GM15510 (cell line): ENCODE results near the gene GPI.

Source experiments
- POLR2A ChIP-seq: IDR thresholded peaks from 3 replicates; pipeline ENCODE4 v1.6.1; 2011; ENCODE audit warnings: borderline replicate concordance; ENCODE audit not compliant: insufficient read length; ENCODE audit errors: extremely low read depth

The GPI gene

DNA sequence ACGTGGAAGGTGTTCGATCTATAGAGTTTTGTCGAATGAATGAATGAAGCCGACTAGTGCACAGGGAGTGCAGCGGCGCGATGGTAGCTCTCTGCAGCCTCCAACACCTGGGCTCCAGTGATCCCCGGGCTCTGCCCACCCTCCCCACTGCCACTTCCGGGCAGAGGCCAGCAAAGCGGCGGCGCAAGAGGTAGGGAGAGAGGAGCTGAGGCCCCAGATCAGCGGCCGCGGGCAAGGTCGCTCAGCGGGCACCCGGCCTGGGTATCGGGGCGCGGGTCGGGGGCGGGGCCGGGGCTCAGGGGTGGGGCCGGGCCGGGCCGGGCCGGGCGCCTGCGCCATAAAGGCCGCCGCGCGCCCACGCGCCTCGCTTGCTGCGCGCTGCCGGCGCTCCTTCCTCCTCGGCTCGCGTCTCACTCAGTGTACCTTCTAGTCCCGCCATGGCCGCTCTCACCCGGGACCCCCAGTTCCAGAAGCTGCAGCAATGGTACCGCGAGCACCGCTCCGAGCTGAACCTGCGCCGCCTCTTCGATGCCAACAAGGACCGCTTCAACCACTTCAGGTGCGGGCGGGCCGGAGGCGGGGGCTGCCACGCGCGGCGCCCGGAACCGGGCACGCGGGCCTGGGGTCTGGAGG, at the start of gene GPI:
Gene GPI (plus strand): TSS at position 367 of the 633 bp plus-strand sequence. CDS start 71 bp downstream, at position 438.
- TF ChIP-seq POLR2A, result peak; percentile 89

- no peak for TF ChIP-seq POLR2A
Measured at GRCh38 chr19:34316247-34316646, 48.7 kb upstream of the GPI start.

DNA sequence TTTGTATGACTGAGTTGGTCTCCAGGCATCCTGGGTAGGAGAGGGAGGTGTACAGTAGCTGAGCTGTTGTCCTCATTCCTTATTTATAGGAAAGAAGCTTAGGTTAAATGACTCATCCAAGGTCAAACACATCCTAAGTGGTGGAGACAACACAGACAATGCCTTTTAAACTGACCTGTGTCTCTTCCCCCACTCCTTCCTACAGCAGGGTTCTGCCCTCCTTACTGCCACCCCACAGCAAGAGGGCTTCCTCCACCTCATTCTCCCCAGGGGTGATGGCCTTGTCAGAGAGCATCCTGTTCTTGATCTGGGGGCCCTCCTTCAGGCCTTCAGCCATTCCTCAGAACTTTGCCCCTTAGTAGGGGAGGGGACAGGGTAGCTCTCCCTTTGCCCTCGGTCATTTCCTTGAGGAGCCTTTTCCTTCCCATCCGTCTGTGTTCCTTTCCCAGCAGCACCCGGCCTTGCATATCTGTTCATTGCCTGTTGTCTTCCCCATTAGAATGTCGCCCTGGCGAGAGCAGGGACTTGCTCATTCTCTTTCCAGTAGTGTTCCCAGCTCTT, 48.2 kb upstream of the GPI start:
- no peak for TF ChIP-seq POLR2A

DNA sequence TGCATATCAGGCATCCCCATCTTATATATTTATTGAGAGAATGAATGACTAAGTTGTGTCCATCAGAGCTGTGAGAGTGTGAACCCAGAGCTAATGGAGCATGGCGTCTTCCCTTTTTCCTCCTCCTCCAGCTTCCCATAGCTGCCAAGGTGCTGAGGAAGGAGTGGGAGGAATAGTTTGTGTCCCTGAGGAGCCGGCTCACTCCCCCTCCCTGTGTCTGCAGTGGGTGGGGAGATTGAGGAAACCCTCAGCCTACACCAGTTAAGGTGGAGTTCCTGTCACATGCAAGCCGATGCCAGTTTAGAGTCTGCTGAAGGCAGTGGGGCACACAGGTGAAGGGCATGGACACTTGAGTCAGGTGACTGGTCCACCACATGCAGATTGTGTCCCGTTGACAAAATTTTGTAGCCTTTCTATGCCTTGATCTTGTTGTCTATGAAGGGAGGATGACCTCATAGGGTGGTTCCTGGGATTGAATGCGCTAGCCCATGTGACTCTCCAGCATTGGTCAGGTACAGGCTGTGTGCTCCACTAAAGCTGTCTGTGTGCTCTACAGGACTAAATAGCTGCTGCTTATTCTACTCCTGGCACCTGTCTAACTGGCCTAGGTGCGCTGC, 47.6 kb upstream of the GPI start:
- no peak for TF ChIP-seq POLR2A

DNA sequence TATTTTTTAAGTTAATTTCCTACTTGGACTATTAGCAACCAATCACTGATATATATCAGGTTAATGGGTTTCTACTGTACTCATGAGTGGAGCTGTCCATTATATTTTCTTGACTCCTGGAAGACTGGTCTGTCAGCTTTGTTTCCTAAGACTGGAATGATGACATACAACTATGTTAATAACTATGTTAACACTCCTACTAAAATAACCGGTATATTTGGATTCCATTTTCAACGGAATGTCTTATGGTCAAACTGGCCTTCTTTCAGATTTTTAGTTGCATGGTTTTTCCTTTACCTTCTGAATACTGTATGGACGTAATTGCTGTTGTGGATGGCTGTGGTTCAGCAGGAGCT, 45.8 kb upstream of the GPI start:
- TF ChIP-seq POLR2A, result no peak

DNA sequence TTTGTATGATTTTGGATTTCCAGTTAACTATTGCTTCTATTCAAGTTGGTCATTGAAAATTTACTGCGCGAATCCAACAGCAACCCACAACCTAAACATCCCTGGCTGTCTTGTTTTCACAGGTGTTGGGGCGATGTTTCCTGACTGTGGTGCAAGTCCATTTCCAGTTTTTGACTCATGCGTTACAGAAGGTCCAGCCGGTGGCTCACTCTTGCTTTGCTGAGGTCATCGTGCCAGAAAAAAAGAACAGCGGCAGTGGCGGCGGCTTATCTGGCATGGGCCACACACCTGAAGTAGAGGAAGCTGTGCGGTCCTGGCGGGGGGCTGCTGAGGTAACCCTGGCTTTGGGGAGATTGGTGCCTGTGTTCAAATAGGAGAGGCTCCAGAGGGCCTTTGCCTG, 45.2 kb upstream of the GPI start:
- no peak for TF ChIP-seq POLR2A

DNA sequence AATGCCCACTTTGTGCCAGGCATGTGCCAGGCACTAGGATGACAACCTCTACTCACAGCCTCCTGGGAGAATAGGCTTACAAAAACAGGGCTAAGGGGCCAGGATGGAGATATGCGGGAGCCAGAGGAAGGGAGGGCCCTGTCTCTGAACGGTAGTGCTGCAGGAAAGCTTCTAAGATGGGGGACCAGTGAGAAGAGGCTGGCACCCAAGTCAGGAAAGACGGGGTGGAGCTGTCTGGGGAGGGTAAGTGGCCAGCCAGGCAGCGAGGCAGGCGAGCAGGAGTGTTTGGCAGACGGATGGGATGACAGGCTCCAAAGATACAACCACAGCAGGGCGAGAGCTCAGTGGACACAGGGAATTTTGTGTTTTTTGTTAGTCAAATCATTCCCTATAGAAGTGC, 44.7 kb upstream of the GPI start:
- TF ChIP-seq POLR2A, result no peak

- no peak for TF ChIP-seq POLR2A
Measured at GRCh38 chr19:34321735-34322134, 43.3 kb upstream of the GPI start.

DNA sequence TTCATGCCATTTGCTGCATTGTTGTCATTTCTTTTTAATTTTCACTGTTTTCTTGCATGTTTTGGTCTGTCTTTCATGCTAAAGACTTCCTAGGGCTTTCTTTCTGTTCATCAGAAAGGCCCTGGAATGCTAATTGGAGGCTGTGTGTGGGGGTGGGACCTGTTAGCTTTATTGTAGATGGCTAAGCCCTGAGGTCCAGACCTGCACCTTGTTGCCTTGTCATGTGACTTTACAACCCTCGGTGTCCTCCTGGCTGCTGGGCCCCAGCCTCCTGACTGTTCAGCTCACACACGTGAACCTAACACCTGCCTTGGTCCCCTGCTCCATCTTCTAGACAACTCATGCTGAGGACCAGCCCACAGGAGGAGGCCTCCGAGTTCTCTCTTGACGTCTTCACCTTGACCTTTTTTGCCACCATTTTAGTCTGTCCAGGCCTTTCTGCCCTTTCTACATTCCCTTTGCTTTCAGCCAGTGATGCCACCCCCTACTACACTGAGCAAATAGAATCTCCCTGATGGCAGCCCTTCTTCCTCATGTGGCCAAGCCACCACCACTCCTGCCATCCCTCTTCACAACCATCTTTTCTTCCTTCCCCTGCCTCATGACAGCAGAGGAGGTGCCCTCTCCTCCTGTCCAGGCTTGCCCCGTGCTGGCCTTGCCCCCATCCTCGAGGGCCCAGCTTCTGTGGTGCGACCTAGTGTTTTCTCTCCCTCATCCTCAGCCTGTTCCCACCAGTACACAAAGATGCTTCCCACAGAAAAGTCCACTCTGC, 41.4 kb upstream of the GPI start:
- TF ChIP-seq POLR2A, result no peak

DNA sequence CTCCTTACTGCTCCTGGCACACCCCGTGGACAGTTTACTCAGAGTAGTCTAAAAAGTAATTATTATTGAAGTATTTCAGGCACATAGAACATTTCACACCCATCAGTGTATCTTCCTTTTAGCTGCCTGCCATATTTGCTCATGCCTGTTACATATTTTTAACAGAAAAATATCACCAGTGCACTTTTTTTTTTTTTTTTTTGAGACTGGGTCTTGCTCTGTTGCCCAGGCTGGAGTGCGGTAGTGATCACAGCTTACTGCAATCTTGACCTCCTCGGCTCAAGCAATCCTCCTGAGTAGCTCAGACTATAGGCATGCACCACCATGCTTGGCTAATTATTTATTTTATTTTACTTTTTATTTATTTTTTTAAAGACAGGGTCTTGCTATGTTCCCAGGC, 40.7 kb upstream of the GPI start:
- no peak for TF ChIP-seq POLR2A

DNA sequence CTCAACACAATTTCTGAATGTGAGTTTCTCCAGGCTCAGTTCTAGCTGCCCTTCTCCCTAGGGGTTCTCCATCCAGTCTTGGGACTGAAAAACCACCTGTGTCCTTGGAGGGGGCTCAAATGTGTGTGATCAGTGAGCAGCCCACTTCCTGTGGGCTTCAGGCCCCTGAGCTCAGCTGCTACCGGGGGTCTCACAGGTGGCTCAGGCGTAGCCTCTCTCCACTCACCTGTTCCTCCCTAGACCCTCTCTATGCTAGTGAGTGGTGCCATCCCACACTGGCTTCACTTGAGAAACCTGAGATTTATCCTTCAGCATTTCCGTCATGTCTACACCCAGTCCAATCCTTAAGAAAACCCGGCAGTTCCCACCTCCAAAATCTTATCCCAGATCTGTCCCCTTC, 39.8 kb upstream of the GPI start:
- no peak for TF ChIP-seq POLR2A

GRCh38 chr19:34325981-34326787, 38.8 kb upstream of the GPI start:
- TF ChIP-seq POLR2A, result no peak

- TF ChIP-seq POLR2A, result no peak
Measured at GRCh38 chr19:34327851-34328250, 37.1 kb upstream of the GPI start.

GRCh38 chr19:34328982-34329381, 36.0 kb upstream of the GPI start:
- no peak for TF ChIP-seq POLR2A

DNA sequence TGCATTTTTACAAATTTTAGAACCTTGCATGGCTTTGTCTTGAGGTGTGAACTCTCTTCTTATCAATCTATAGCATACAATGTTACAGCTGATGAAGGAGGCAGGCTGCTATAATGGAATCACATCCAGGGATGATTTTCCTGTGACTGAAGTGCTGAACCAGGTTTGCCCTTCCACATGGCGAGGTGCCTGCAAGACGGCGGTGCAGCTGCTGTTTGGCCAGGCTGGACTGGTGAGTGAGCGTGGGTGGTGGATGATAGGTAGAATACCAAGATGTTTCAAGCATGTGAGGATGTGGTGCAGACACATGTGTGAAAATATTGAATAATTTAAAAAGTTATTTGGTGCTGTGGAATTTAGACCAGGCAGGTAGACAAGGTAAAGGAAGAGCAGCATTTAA, 34.9 kb upstream of the GPI start:
- no peak for TF ChIP-seq POLR2A
